Activated CD8-positive, alpha-beta T cell treated with anti-CD3 and anti-CD28 coated beads for 36 hours (primary cell): ENCODE measurements around the gene RNPC3. TPM values are rescaled to one million over a fixed set of nuclear protein-coding genes. Genes with fewer than 3 reads are reported as not detected.

Experiments
- ATAC-seq: fragments of 200-7000 bp; cut with Tn5 transposase; one replicate; pipeline ENCODE4 v1.10.0; 2021; ENCODE audit warnings: mild to moderate bottlenecking, moderate library complexity
- CTCF ChIA-PET: fragments of 350-600 bp; sonication (Branson Sonifier 250); formaldehyde crosslinking; loops from one replicate; lab custom pipeline; 2021; ENCODE audit warnings: antibody characterized with exemption; lab: Charles Lee
- POLR2A ChIA-PET: fragments of 350-600 bp; sonication (Branson Sonifier 250); formaldehyde crosslinking; loops from one replicate; lab custom pipeline; 2021; ENCODE audit warnings: antibody characterized with exemption; lab: Charles Lee
- DNase-seq: peaks from one replicate; pipeline ENCODE4 v3.0.0-alpha.2; 2020
- H3K27ac Mint-ChIP-seq: one replicate; pipeline ENCODE4 v1.8.0; 2021; ENCODE audit warnings: mild to moderate bottlenecking, mixed read lengths
- H3K27me3 Mint-ChIP-seq: one replicate; pipeline ENCODE4 v1.8.0; 2021; ENCODE audit warnings: mixed read lengths
- H3K36me3 Mint-ChIP-seq: one replicate; pipeline ENCODE4 v1.8.0; 2021; ENCODE audit warnings: low read depth, mixed read lengths
- H3K4me1 Mint-ChIP-seq: one replicate; pipeline ENCODE4 v1.8.0; 2021; ENCODE audit warnings: low read depth, mixed read lengths
- H3K4me3 Mint-ChIP-seq: one replicate; pipeline ENCODE4 v1.8.0; 2021; ENCODE audit warnings: mild to moderate bottlenecking, moderate library complexity, mixed read lengths
- H3K9me3 Mint-ChIP-seq: one replicate; pipeline ENCODE4 v1.8.0; 2021; ENCODE audit warnings: mixed read lengths
- intact Hi-C: fragments of 100-400 bp; cut with micrococcal nuclease; formaldehyde crosslinking; loops from one replicate; pipeline ENCODE4 v1.10.0; 2022
- total RNA-seq, 2 experiments: library from RNA; stranded (reverse); gene quantifications; one replicate each; pipeline ENCODE4 v1.2.3, GENCODE V29; 2021
- TF ChIP-seq, protein P1 (sequence below): fragments of 200-600 bp; IDR thresholded peaks from one replicate; pipeline ENCODE4 v1.8.0; 2022; ENCODE audit warnings: antibody characterized with exemption, mild to moderate bottlenecking

The RNPC3 gene
- total RNA-seq, 2 experiments from 2014 or later: 22.8 to 23.2 TPM

- ChIA-PET POLR2A (interaction anchor here (0.6 kb wide), 1 partner anchor 60 kb away, joined by 3 read pairs; no protein-coding TSS in a partner anchor), CTCF (interaction anchor here (1.5 kb wide), 1 partner anchor 35 kb away, joined by 4 read pairs; no protein-coding TSS in a partner anchor)
- Mint-ChIP-seq H3K36me3 (no peaks in the 10 kb centered on the region), H3K27ac (no peak overlapping the region), H3K9me3 (no peaks in the 10 kb centered on the region), H3K4me3 (no peak overlapping the region), H3K27me3 (peaks cover 6% of the 10 kb centered on the region), H3K4me1 (no peaks in the 10 kb centered on the region)
- ATAC-seq (no peak), DNase-seq (no peak)
- TF ChIP-seq, protein P1, sequence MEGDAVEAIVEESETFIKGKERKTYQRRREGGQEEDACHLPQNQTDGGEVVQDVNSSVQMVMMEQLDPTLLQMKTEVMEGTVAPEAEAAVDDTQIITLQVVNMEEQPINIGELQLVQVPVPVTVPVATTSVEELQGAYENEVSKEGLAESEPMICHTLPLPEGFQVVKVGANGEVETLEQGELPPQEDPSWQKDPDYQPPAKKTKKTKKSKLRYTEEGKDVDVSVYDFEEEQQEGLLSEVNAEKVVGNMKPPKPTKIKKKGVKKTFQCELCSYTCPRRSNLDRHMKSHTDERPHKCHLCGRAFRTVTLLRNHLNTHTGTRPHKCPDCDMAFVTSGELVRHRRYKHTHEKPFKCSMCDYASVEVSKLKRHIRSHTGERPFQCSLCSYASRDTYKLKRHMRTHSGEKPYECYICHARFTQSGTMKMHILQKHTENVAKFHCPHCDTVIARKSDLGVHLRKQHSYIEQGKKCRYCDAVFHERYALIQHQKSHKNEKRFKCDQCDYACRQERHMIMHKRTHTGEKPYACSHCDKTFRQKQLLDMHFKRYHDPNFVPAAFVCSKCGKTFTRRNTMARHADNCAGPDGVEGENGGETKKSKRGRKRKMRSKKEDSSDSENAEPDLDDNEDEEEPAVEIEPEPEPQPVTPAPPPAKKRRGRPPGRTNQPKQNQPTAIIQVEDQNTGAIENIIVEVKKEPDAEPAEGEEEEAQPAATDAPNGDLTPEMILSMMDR: no peak
- intact Hi-C loops: no loop called here
These were observed 29.4 kb upstream of the RNPC3 start for GRCh38 chr1:103496014-103496635.

DNA sequence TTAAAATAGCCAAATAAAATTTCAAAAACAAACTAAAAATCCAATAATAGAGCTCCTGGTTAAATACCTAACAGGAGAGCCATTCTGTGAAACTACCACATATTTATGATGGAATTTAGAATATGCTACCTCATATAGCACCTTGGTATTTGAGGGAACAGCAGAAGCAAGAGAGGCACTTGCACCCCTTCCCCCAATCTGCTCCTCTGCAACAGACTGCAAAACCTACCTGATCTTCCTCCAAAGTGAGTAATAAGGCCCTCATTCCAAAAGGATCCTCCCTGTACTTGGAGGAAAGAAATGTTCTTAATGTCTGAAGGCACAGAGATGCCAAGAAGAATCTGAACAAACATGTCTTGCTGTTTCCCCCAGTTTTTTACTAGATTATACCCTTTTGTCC is 28.1 kb upstream of the RNPC3 start:
- CTCF ChIA-PET: interaction anchor here (1.5 kb wide), 1 partner anchor 36 kb away, joined by 4 read pairs; no protein-coding TSS in a partner anchor
- no peak overlapping the region for H3K27ac Mint-ChIP-seq
- ATAC-seq (no peak), DNase-seq (no peak)
- no peaks in the 10 kb centered on the region for H3K9me3 Mint-ChIP-seq
- TF ChIP-seq, protein P1: no peak
- peaks cover 8% of the 10 kb centered on the region for H3K27me3 Mint-ChIP-seq
- intact Hi-C loops: no loop called here
- no peaks in the 10 kb centered on the region for H3K4me1 Mint-ChIP-seq
- POLR2A ChIA-PET: no interaction called here
- H3K36me3 Mint-ChIP-seq: no peaks in the 10 kb centered on the region
- H3K4me3 Mint-ChIP-seq: no peak overlapping the region

GRCh38 chr1:103509250-103509649 is 16.2 kb upstream of the RNPC3 start:
- POLR2A ChIA-PET: no interaction called here

GRCh38 chr1:103513711-103514110 is 11.8 kb upstream of the RNPC3 start:
- intact Hi-C loops: no loop called here
- H3K27ac Mint-ChIP-seq: no peak overlapping the region

More at GRCh38 chr1:103509250-103509649, 16.2 kb upstream of the RNPC3 start:
- TF ChIP-seq, protein P1: no peak
- peaks cover 4% of the 10 kb centered on the region for H3K4me1 Mint-ChIP-seq
- no peak for ATAC-seq
- no peak overlapping the region for H3K27ac Mint-ChIP-seq
- no peak overlapping the region for H3K4me3 Mint-ChIP-seq
- H3K9me3 Mint-ChIP-seq: peaks cover 15% of the 10 kb centered on the region
- H3K36me3 Mint-ChIP-seq: peaks cover 26% of the 10 kb centered on the region
- DNase-seq: no peak
- no peaks in the 10 kb centered on the region for H3K27me3 Mint-ChIP-seq
- CTCF ChIA-PET: no interaction called here
- intact Hi-C loops: no loop called here

More at GRCh38 chr1:103513711-103514110, 11.8 kb upstream of the RNPC3 start:
- no peak overlapping the region for H3K4me3 Mint-ChIP-seq
- H3K9me3 Mint-ChIP-seq: peaks cover 15% of the 10 kb centered on the region
- TF ChIP-seq, protein P1: no peak
- ATAC-seq: no peak
- H3K36me3 Mint-ChIP-seq: peaks cover 26% of the 10 kb centered on the region
- no peaks in the 10 kb centered on the region for H3K27me3 Mint-ChIP-seq
- ChIA-PET POLR2A (no interaction called here), CTCF (interaction anchor here (2.5 kb wide), 1 partner anchor 13 kb away, joined by 23 read pairs; the partner anchor contains the start of gene RNPC3)
- H3K4me1 Mint-ChIP-seq: peaks cover 38% of the 10 kb centered on the region
- no peak for DNase-seq
